NOMO-1 treated with dmso at 0.1 percent for 144 hours (cell line): ENCODE data around the gene MAF.

ENCODE experiments used
- DNase-seq: peaks from one replicate; lab custom pipeline; 2025; ENCODE audit not compliant: unreplicated experiment; lab: John Stamatoyannopoulos, UW

Gene MAF

DNA sequence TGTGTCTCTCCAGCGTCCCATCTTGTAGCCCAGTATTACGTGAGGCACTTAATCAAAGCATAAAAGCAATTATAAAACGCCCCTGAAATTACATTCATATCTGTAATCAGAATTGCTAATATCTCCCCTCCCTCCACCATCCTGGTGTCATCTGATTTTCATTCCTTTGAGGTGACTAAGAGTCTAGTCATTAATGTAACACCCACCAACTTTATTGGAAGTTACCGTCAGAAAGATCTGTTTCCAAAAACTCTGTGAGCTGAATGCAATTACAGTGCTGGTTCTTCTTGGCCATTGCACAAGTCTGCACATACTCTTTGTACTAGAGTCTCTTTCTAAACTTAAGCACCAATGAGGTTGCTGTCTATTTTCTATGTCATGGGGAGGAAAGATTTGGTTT, 12.5 kb upstream of the MAF start:
- no peak for DNase-seq

DNA sequence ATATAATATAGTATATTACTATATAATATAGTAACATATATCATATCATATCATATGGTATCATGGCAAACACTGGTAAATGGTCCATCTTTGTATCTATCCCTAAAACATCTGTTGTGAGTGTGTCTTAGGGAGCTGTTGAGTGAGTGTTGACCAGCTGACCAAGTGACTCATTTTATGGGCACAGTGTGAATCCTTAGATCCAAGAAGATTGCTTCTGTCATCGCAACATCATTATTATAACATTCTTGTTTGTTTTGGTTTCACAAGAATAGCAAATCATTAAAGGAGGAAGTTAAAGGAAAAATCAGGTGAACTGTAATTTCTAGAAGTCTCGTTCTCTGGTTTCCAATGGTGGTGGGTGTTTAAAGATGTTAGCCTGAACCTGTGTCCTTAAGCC, 11.7 kb upstream of the MAF start:
- DNase-seq, result no peak

DNA sequence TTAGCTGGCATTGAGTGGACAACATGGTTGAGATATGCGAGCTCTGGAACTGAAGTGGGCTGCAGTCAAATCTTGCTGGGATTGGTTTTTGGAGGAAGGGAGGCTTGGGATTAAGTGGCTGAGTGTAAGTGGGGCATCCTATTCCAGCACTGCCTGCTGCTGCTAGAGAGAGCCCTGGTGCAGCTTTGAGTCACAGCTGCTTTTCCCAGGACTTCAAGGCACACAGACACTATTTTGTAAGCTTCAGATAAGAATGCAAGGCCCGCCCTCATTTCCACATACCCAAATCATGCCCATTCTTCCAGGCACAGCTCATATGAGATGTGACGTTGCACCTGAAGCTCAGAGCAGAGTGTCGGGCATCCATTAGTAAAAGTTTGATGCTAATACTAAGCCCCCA, 10.2 kb upstream of the MAF start:
- no peak for DNase-seq

DNA sequence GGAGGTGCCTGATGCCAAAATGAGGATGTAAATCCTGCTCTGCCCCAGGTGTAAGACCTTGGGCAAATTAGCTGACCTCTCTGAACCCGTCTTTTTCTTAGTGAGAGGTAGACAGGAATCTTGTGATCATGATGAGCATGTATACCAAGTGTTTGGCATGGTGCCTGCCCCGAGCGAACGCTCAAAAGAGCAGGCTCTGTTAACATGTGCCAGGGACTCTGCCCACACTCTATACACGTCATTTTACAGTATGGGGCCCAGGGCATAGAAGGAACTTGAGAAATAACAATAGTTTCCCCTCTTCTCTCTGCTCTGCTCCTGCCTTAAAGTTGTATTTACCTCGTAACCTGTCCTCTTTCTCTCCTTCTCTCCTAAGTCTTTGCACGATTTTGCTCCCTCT, 9.3 kb upstream of the MAF start:
- DNase-seq, result no peak

DNA sequence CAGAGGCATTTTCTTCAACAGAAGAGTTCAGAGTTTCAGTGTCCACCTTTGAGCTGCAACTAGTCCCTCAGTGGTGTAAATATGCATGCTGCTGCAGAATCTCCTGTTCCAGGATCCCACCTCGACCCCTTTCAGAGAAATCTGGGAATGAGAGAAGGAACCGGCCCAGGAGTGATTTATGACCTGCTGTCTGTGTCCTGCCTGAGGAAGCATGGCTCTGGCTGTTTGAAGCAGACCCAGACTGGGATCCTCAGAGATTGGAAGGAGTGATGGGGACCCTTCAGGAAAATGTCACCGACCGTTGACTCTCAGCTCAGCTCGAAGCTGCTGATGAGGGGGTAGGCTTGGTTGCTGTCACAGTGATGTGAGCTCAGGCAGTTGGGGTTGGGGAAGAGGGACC, 8.4 kb upstream of the MAF start:
- no peak for DNase-seq

DNA sequence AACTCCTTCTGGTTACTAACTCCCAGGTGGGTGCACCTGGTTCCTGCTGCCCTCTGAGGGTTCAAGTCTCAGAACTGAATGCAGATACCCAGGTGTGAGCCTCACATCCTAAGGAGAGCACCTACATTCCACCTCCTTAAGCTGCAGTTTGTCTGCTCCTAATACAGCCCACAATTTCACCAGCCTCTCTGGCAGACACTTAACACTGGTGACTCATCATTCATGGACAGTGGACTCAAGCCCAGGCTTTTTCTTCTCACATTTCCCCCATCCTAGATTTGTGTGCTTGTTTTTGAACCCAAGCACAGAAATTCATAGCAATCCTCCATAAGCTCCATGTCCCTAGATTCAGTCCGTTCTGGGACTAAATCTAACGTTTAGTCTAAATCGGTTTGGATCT, 7.0 kb upstream of the MAF start:
- DNase-seq, result no peak

DNA sequence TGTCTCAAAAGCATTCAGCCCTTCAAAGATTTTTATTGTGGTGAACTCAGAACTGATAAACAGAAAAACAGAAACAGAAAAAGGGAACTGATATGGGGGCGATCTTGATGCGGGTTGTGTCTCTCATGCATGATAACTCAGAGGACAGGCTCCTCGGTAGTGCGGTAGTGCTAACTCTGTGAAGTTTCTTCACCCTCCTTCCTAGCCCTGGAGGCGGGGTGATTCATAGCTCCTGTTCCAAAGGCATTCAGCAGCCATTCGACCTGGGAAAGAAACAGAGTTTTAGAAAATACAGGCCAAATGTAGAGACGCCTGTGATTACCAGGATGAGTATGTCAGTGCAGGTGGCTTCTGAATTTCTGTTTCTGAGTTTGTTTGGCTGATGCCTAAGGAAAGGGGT, 5.5 kb upstream of the MAF start:
- DNase-seq, result no peak

DNA sequence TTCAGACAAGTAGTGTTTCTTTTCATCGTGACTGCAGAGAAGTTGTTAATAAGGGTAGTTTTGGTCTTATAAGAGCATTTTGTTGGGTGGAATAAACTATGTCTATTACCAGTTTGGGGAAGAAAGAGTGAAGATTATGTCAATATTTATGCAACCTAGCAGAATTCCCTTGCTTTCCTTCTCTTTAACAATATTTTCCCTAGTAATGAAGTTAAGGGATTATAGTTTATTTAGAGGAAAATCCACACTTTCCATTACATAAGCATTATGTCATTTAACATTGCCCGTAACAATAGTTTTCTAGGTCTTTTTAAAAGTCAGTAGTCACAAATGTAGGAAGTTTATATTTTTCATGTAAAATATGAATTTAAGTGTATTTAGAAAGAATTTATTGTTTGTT, 2.5 kb upstream of the MAF start:
- no peak for DNase-seq

DNA sequence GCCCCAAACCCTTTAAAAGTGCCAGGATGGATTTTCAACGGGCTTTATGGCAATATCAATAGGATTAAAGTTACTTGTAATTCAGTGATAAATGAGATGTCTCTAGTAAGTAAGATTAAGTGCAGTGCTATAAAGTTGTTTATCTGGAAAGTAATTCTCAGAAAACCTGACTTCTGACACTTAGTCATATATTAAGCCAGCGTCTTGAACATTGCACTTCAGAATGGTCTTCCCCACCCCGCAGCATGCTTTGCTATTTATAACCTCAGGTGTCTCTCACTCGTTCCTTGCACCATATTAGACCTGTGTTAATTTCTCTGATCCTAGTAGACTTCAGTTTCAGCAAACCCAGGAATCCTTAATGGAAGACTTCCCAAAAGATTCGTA, 2.1 kb upstream of the MAF start:
- no peak for DNase-seq

DNA sequence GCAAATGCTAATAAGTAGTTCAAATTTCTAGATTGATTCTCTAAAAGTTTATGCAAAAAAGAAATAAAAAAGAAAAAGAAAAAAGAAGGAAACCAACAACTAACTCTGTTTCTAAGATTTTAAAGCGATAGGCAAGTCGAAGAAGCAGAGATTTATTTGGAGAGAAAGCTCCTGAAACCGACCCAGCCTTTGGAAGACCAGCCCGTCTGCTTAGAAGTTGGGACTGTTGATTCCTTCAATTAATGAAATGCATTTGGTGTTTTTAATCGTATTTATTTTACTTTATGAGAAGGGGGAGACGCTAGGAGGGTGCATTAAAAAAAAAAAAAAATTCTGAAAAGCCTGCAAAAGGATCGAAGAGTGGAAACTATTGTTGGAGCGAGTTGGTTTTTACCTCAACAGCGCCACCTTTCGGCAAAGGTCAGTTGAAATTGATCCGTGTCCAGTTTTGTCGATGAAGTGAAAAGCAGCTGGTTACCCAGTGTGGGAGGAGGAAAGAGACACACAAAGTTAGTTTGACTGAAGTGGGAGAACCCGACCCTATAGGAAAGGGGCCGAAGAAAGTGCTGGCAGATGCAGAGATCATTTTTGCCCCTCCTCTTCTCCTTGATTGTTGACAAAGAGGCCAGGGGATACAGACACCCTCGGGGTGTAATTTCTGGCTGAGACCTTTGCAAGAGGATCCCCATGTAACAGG, 1.5 kb upstream of the MAF start:
- peak; percentile 43 for DNase-seq

DNA sequence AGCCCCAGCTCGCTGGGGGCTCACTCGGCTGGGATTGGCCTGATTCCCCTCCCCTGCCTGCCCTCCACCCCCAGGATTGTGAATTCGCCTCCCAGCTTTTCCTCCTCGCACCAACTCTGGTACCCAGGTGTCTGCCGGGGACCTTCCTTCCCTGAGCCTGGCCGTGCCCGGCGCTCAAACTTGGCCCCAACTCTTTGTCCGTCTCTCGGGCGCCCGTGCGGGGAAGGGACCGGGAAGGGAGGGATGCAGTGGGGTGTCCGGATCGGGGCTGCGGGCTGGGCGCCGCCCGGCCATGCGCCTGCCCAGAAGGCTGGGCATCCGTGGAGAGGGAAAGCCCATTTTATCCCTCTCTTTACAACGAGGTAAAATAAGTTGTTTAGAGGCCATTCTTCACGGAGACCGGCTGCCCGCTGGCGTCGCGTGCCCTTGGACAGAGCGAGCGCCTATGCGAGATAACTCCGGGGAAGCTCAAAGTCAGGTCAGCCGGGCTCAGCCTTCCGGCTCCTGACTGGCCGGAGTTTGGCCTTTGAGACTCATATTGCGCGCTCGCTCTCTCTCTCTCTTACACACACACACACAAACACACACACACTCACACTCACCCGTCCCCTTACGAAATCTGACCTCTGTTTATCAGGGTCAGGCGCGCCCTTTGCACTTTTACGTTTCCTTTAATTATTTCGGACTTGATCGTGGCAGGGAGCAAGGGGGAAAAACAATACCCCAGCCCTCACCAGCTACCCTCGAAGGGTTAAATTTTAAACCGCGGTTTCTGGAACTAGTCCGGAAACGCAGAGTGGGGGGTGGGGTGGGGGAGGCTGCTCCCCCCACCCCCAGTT, 774 bp upstream of the MAF start:
- no peak for DNase-seq

DNA sequence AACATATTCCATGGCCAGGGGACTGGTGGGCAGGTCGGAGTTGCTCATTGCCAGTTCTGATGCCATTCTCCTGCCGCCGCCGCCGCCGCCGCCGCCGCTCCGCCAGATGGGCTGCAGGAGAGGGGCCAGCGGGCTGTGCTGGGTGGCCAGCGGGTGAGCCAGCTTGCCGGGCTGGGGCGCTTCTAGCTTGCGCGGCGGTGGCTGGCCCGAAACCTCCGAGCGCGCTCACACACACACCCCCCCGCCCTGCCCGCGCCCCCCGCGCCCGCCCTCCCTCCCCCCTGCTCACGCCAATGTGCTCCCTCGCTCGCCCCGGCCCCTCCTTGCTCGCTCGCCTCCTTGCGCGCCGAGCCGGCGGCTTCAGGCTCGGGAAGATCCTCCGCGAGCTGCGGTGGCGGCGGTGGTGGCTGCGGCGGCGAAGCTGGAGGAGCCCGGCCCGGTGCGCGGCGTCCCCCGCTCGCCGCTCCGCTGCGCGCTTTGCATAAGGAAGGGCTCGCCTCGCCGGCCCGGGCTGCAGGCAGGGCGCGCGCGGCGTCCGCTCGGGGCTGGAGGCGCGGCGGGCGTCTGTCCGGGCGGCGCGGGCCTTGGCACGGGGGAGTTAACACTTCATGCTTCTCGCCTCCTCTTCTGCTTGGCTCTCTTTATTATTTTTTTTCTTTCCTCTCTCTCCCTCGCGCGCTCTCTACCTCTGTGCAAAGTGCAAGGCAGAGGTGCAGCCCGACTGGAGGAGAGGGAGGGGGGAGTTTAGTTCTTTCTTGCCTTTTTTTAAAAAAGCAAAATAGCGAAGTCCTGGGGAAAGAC, 500 bp downstream of the MAF start:
- peak; percentile 67 for DNase-seq

DNA sequence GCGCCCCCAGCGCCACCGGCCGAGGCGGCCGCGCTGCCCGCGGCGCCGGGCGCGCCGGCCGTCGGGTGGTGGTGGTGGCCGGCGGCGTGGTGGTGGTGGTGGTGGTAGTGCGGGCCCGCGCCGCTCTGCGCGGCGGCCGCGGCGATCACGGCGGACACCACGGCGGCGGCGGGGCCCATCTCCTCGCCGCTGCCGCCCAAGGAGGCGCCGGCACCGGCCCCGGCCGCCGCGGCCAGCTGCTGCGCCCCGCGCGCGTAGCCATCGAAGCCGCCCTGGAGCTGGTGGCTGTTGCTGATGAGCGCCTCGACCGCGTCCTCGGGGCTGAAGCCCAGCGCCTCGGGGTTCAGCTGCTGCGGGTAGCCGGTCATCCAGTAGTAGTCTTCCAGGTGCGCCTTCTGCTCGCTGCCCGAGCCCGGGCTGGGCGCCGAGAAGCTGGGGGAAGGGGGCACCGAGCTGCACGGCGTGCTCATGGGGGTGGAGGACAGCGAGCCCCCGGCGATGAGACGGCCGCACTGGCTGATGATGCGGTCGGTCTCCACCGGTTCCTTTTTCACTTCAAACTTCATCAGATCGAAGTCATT, 1.2 kb downstream of the MAF start:
- no peak for DNase-seq

DNA sequence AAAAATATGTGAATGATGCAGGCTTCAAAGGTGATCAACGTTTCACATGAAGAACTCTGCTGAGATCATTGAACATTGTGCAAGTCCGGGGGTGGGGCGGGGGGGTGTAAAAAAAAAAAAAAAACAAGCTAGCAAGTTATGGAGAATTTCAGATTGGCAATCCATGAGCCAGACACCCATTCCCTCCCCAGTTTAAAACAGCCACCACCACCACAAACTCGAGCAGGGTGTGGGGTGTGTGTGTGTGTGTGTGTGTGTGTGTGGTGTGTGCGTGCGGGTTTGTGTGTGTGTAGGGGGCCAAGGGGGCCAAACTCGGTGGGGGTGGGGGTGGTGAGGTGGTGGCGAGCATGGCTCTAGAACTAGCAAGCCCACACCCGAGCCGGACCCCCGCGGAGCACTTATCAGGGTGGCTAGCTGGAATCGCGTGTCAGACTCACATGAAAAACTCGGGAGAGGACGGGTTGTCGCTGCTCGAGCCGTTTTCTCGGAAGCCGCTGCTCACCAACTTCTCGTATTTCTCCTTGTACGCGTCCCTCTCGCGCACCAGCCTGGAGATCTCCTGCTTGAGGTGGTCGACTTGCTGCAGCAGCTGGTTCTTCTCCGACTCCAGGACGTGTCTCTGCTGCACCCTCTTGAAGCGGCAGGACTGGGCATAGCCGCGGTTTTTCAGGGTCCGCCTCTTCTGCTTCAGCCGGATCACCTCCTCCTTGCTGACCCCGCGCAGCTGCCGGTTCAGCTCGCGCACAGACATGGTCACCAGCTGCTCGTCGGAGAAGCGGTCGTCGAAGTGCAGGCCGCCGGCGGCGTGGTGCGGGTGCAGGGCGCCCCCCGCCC, 2.0 kb downstream of the MAF start:
- DNase-seq, result peak; percentile 29

DNA sequence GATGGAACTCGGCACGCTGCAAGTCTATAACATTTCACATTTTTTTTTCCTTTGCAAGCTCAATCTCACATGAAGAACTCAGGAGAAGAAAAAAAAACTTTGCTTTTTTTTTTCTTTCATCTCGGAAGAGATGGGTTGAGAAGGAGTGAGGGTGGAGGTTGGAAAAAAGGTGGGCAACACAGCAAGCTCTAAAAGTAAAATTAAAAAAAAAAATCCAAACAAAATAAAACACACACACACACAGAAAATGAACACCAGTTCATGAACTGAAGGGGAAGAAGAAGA, 2.5 kb downstream of the MAF start:
- no peak for DNase-seq

DNA sequence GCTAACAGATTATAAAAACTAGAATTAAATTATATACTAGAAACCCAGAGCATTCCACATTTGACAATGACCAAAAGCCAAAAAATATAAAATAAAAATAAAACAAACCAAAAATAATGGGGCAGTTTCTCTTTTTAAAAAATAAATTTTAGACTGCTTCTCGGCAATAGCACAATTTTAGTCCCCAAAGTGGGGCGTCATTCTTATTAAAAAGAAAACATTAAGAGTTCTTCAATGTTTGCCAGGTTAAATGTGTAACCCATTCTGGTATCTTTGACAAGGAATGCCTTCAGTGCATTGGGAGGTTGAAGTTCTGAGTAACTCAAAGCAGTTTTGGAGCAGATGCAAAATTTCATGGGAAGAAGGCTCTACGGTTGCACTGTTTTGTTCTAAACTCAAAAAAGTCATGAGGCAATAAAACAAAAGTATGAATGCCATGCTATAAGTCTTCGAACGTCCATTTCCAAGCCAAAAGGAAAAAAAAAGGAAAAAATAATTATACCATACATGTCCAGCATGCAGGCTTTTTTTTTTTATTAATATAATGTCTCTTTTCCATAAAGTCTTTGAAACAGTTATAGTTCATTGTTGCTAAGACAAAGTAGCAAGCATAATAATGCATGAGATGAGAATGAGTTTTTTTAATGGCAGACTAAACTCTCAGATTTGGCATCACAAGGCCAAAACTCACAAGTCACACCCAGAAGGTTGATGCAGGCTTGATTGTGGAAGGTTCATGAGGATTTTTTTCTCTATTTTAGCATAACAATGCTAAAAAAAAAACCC, 3.1 kb downstream of the MAF start:
- no peak for DNase-seq

DNA sequence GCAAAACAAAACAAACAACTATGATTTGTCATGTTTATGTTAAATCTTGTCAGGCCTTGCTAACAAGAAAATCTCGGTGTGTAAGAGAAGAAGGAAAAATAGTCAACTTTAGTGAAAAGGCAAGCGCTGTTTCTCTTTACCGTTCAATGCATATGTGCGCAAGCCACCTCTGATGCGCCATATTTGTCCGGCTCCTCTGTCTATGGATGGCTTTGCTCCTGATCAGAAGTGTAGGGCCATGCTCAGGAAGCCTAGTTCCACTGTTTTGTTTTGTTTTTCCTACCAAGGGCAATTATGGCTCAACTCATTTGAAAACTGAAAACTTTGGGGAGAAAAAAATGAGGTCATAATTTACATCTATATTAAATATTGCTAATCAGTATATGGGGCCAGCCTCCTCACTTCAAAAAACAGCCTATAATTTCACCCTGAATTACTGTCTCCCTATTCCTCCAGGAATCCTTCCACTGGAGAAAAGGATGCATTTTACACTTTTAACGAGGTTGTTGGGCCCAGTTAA, 4.5 kb downstream of the MAF start:
- no peak for DNase-seq

DNA sequence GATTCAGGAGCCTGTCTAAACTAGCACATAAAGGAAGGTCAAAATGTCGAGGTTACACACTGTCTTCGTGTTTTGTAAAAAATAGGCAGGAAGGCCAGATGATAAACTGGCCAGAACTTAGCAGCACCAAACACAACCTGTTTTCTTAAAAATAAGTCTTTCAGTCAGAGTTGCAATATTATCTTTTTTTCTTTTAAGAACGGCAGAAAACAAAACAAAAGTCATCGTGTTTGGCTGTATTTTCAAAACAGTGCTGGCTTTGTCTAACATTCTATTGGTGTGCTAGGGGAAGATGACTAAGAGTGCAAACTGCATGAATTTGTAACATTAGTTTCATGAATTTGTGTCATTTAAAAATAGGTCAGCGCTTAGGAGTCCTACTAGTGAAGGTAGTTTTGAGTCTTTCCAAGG, 5.3 kb downstream of the MAF start:
- DNase-seq, result no peak

DNA sequence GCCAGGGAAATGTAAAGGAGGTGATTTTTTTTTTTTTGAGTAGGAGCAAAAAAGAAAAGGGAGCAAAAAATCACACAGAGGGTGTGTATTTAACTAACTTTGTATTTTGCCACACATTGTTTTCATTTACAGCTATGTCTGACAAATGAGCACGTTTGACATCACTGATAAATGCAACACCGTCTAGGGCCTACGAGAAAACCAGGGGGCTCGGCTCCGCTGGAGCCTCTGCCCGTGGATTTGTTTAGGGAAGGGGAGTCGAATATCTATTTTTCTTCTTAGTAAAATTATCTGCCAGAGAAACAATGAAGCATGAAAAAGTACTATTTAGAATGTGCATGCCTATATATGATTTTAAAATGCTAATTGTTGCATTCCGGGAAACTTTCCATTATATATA, 6.8 kb downstream of the MAF start:
- DNase-seq, result no peak

DNA sequence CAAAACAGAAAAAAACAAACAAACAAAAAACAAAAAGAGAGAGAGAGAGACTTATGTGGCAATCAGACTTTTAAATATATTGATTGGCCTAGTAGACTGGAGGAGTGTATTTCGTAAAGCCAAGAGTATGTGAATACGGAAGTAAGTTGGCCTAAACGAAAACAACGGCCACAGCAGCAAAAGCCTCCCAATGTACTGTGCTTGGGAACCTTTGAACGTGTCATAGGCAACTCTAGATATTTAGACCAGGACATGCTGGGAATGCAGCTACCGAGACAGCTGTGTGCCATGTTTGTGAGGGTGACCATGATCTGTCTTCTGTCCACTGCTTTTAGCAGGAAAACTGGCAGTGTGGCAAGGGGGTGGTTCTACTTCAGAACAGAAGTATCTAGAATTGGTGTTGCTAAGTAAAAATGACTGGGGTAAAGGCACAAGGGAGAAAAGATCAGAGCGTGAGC, 7.4 kb downstream of the MAF start:
- DNase-seq, result peak; percentile 72
